ENCODE measurements around the gene EFNA2. TPM values are rescaled to one million over a fixed set of nuclear protein-coding genes. Genes with fewer than 3 reads are reported as not detected.

Gene EFNA2
- polyA plus RNA-seq, 1 experiment, result not detected

GRCh38 chr19:1267477-1268225 is 18.0 kb upstream of the EFNA2 start:
- Histone ChIP-seq H3K9me3 (ENCODE audit: control insufficient read depth, insufficient read depth, low read length) (no peaks in the 10 kb centered on the region; the same call in 1 of the 2 replicates), H3K4me3 (ENCODE audit: low read depth, low read length) (peak overlapping the region; percentile 60), H3K27me3 (ENCODE audit: control insufficient read depth, insufficient read depth, low read length) (no peaks in the 10 kb centered on the region), H3K27ac (ENCODE audit: low read depth, low read length) (peak overlapping the region; percentile 31)
- TF ChIP-seq CTCF (IDR thresholded peaks at IDR 0.05; ENCODE audit: low read depth, low read length), result no peak
- ChIA-PET CTCF (interaction anchor here (0.6 to 5.0 kb wide), 3 partner anchors 24 to 260 kb away, joined by 4 to 224 read pairs (median 6); partner anchors contain the start of gene ATP5F1D), POLR2A (interaction anchor here (3.0 to 7.1 kb wide), 3 partner anchors 13 to 24 kb away, joined by 25 to 241 read pairs (median 237); no protein-coding TSS in a partner anchor)
- DNase-seq (ENCODE audit: low read depth, low spot score), result no peak

GRCh38 chr19:1268226-1269064 is 17.2 kb upstream of the EFNA2 start:
- TF ChIP-seq CTCF (IDR thresholded peaks at IDR 0.05; ENCODE audit: low read depth, low read length), result no peak
- no peak for DNase-seq (ENCODE audit: low read depth, low spot score)
- Histone ChIP-seq H3K9me3 (ENCODE audit: control insufficient read depth, insufficient read depth, low read length) (no peaks in the 10 kb centered on the region; the same call in 1 of the 2 replicates), H3K27me3 (ENCODE audit: control insufficient read depth, insufficient read depth, low read length) (no peaks in the 10 kb centered on the region), H3K27ac (ENCODE audit: low read depth, low read length) (peak overlapping the region; percentile 31), H3K4me3 (ENCODE audit: low read depth, low read length) (no peak overlapping the region)
- CTCF ChIA-PET, result interaction anchor here (5.0 kb wide), 1 partner anchor 25 kb away, joined by 224 read pairs; the partner anchor contains the start of gene ATP5F1D
- POLR2A ChIA-PET, result interaction anchor here (0.5 to 7.1 kb wide), 50 partner anchors 8 to 596 kb away, joined by 3 to 241 read pairs (median 5); partner anchors contain the start of genes ABCA7, ATP5F1D, CNN2 and DAZAP1

DNA sequence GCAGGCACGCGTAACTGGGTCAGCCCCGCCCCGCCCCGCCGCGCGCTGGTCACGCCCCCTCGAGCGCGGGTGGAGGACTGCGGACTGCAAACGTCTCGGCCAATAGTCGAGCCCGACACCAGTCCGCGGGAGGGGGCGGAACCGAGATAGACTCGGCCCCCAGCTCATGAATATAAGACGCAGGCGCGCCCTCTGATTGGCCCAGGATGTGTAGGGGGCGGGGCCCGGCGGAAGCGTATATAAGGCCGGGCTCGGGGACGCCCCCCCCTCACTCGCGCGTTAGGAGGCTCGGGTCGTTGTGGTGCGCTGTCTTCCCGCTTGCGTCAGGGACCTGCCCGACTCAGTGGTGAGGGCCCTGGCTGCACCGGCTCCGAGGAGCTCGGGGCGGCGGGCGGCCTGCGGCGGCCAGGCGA is 16.6 kb upstream of the EFNA2 start, which contains the start of gene CIRBP:
TSS of gene CIRBP (plus strand) at position 268 of the 413 bp plus-strand sequence. CDS start 1,602 bp downstream, outside the sequence.
- H3K4me3 ChIP-seq (ENCODE audit: low read depth, low read length), result peak within 1 kb of the TSS; percentile 94
- peak; percentile 98 for DNase-seq (ENCODE audit: low read depth, low spot score)
- CTCF ChIA-PET, result interaction anchor here (5.0 kb wide), 1 partner anchor 25 kb away, joined by 224 read pairs; the partner anchor contains the start of gene ATP5F1D
- POLR2A ChIA-PET, result interaction anchor here (0.5 to 7.1 kb wide), 51 partner anchors 9 to 596 kb away, joined by 3 to 241 read pairs (median 5); partner anchors contain the start of genes ABCA7, ATP5F1D, CNN2 and DAZAP1
- H3K27me3 ChIP-seq (ENCODE audit: control insufficient read depth, insufficient read depth, low read length), result no peaks in the 10 kb centered on the region
- TF ChIP-seq CTCF (IDR thresholded peaks at IDR 0.05; ENCODE audit: low read depth, low read length), result no peak
- peak within 1 kb of the TSS; percentile 94 for H3K27ac ChIP-seq (ENCODE audit: low read depth, low read length)
- H3K9me3 ChIP-seq (ENCODE audit: control insufficient read depth, insufficient read depth, low read length), result peaks cover 4% of the 10 kb centered on the region; the same call in 1 of the 2 replicates

DNA sequence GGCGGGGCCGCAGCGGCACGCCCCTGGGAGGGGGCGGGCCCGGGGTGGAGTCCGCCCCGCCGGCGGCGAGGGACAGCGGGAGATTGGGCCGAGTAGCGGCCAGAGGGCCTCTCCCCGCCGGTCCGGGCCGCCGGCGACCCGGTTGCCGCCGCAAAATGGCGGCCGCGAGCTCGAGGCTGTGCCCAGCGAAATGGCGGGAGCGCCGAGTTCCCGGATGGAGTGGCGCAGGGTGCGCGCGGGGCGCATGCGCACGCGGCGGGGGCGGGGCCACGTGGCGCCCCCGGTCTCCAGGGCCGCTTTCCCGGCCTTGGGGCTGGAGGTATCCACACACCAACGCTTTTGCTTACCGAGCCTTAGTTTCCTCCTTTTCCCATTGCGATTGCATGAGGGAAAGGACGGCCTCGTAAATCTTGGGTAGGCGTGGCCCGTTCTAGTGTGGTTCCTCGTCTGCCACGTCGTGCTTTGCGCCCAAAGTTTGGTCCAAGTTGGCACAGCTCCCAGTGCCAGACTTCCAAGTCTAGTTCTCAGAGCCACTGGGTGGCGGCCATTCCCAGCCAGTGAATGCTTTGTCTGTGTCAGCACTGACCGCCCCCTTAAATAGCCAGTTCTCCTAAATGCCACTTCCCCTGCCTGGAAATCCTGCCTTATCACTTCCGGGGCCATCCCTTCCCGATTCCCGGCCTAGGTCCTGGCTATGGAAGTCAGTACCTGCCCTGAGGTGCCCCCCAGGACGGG is 16.0 kb upstream of the EFNA2 start:
- Histone ChIP-seq H3K27me3 (ENCODE audit: control insufficient read depth, insufficient read depth, low read length) (no peaks in the 10 kb centered on the region), H3K4me3 (ENCODE audit: low read depth, low read length) (peak overlapping the region; percentile 94), H3K9me3 (ENCODE audit: control insufficient read depth, insufficient read depth, low read length) (peaks cover 9% of the 10 kb centered on the region; the same call in 1 of the 2 replicates), H3K27ac (ENCODE audit: low read depth, low read length) (peak overlapping the region; percentile 94)
- ChIA-PET CTCF (interaction anchor here (5.0 kb wide), 1 partner anchor 26 kb away, joined by 224 read pairs; the partner anchor contains the start of gene ATP5F1D), POLR2A (interaction anchor here (0.6 to 7.1 kb wide), 39 partner anchors 8 to 885 kb away, joined by 3 to 241 read pairs (median 5); partner anchors contain the start of genes ATP5F1D, CNN2, DAZAP1 and RNU6-2)
- no peak for TF ChIP-seq CTCF (IDR thresholded peaks at IDR 0.05; ENCODE audit: low read depth, low read length)
- DNase-seq (ENCODE audit: low read depth, low spot score), result no peak
